Measurements from ENCODE around the gene GDF15. TPM values are rescaled to one million over a fixed set of nuclear protein-coding genes. Genes with fewer than 3 reads are reported as not detected.

Gene GDF15
- total and polyA plus RNA-seq, 2 experiments from 2014 or later: 12.6 to 19.8 TPM

GRCh38 chr19:18340990-18341868 is 44.7 kb upstream of the GDF15 start:
- Histone ChIP-seq H3K9me2 (ENCODE audit: insufficient read depth) (no peaks in the 10 kb centered on the region), H3K27ac (ENCODE audit: low read depth) (no peak overlapping the region), H3K4me3 (peak overlapping the region; percentile 83), H3K79me2 (replicated peaks; ENCODE audit: insufficient read depth) (no peaks in the 10 kb centered on the region; the same call in 1 of the 2 replicates), H2AFZ (peak overlapping the region; percentile 72), H3K36me3 (ENCODE audit: insufficient read depth) (no peaks in the 10 kb centered on the region), H3K27me3 (ENCODE audit: insufficient read depth) (no peaks in the 10 kb centered on the region), H3K4me2 (peak overlapping the region; percentile 99), H4K20me1 (replicated peaks; ENCODE audit: insufficient read depth) (no peaks in the 10 kb centered on the region), H3K4me1 (ENCODE audit: insufficient read depth) (peaks cover 34% of the 10 kb centered on the region), H3F3A (replicated peaks; ENCODE audit: low read depth) (peaks cover 36% of the 10 kb centered on the region)
- peak overlapping the region; percentile 78 for H3K4me3 Mint-ChIP-seq
- H3K9me3 Mint-ChIP-seq: 0 out of 3 replicates have a peak, but pooled peaks cover under 1% of the 10 kb centered on the region
- ATAC-seq: peak; percentile 34
- peaks cover 21% of the 10 kb centered on the region for H3K36me3 Mint-ChIP-seq (ENCODE audit: low read depth)
- H3K4me1 Mint-ChIP-seq: peaks cover 39% of the 10 kb centered on the region
- DNase-seq (ENCODE audit: low spot score): peak; percentile 47
- peaks cover 26% of the 10 kb centered on the region for H3K27me3 Mint-ChIP-seq (ENCODE audit: insufficient read depth, low read depth, poor library complexity)
- TF ChIP-seq POLR2AphosphoS5 (IDR thresholded peaks at IDR 0.05; ENCODE audit: low read depth): 0 out of 2 replicates have a peak, but pooled peaks have one; percentile 21
- TF ChIP-seq CTCF (conservative IDR thresholded peaks at IDR 0.05; ENCODE audit: low read depth in 2 of 2): 0 out of 4 replicates have a peak, but pooled peaks have one; percentile 11 to 21
- TF ChIP-seq ZNF331 (CRISPR knock-in tag; IDR thresholded peaks at IDR 0.05; ENCODE audit: low read depth): no peak
- H3K27ac Mint-ChIP-seq: peak overlapping the region; percentile 11; the same call in 1 of the 2 replicates

GRCh38 chr19:18342090-18342632 is 43.8 kb upstream of the GDF15 start:
- Histone ChIP-seq H3K4me1 (ENCODE audit: insufficient read depth) (peaks cover 32% of the 10 kb centered on the region), H3K27me3 (ENCODE audit: insufficient read depth) (no peaks in the 10 kb centered on the region), H3K9me2 (ENCODE audit: insufficient read depth) (no peaks in the 10 kb centered on the region), H3K4me3 (0 out of 2 replicates have a peak overlapping the region, but pooled peaks have one; percentile 83), H3K79me2 (replicated peaks; ENCODE audit: insufficient read depth) (no peaks in the 10 kb centered on the region; the same call in 1 of the 2 replicates), H2AFZ (no peak overlapping the region), H3F3A (replicated peaks; ENCODE audit: low read depth) (peaks cover 36% of the 10 kb centered on the region), H3K4me2 (peak overlapping the region; percentile 99; the same call in 1 of the 2 replicates), H4K20me1 (replicated peaks; ENCODE audit: insufficient read depth) (no peaks in the 10 kb centered on the region), H3K27ac (ENCODE audit: low read depth) (no peak overlapping the region), H3K36me3 (ENCODE audit: insufficient read depth) (no peaks in the 10 kb centered on the region)
- Mint-ChIP-seq H3K27ac (no peak overlapping the region; the same call in 1 of the 2 replicates), H3K27me3 (ENCODE audit: insufficient read depth, low read depth, poor library complexity) (peaks cover 28% of the 10 kb centered on the region), H3K36me3 (ENCODE audit: low read depth) (peaks cover 27% of the 10 kb centered on the region), H3K4me1 (peaks cover 44% of the 10 kb centered on the region), H3K9me3 (peaks cover 3% of the 10 kb centered on the region; the same call in 1 of the 3 replicates), H3K4me3 (peak overlapping the region; percentile 78)
- ATAC-seq (no peak), DNase-seq (ENCODE audit: low spot score) (no peak)
- TF ChIP-seq ZNF114 (CRISPR knock-in tag; IDR thresholded peaks at IDR 0.05) (no peak), ZNF462 (CRISPR knock-in tag; IDR thresholded peaks at IDR 0.05) (no peak), POLR2AphosphoS5 (IDR thresholded peaks at IDR 0.05; ENCODE audit: low read depth) (no peak), CREB1 (CRISPR knock-in tag; IDR thresholded peaks at IDR 0.05; ENCODE audit: low read depth) (no peak), EZH2 (IDR thresholded peaks at IDR 0.05; ENCODE audit: low read depth, unreplicated experiment) (no peak), JUNB (IDR thresholded peaks at IDR 0.05; ENCODE audit: unreplicated experiment) (no peak), ETS1 (IDR thresholded peaks at IDR 0.05) (no peak), STAT1 (IDR thresholded peaks at IDR 0.05; ENCODE audit: unreplicated experiment) (no peak)

Data from GM23338 (cell line).